DND-41 (cell line): Measurements from ENCODE around the gene SMOC2.

Source experiments
- ATAC-seq: fragments of 200-7000 bp; cut with Tn5 transposase; 3 replicates; pipeline ENCODE4 v1.9.1; 2021; ENCODE audit warnings: low read depth; ENCODE audit not compliant: insufficient read depth
- DNase-seq: peaks from one replicate; pipeline ENCODE4 v3.0.0-alpha.2; 2020
- H2AFZ ChIP-seq: 2 replicates; pipeline ENCODE4 v1.6.0; 2012; ENCODE audit warnings: low read depth, low read length
- H3K27ac ChIP-seq: 2 replicates; pipeline ENCODE4 v1.5.1; 2012; ENCODE audit warnings: low read length, inconsistent platforms
- H3K27me3 ChIP-seq: fragments of 200-600 bp; sonication (generic); 2 replicates; pipeline ENCODE4 v1.6.0; 2012; ENCODE audit warnings: low read length, mild to moderate bottlenecking, inconsistent platforms; ENCODE audit not compliant: insufficient read depth, poor library complexity
- H3K36me3 ChIP-seq: 2 replicates; pipeline ENCODE4 v1.5.1; 2012; ENCODE audit warnings: low read length, inconsistent platforms; ENCODE audit not compliant: insufficient read depth
- H3K4me1 ChIP-seq: 2 replicates; pipeline ENCODE4 v1.5.1; 2012; ENCODE audit warnings: mild to moderate bottlenecking, low read length; ENCODE audit not compliant: insufficient read depth
- H3K4me2 ChIP-seq: 2 replicates; pipeline ENCODE4 v1.6.0; 2012; ENCODE audit warnings: mild to moderate bottlenecking, moderate library complexity, low read length, inconsistent platforms; ENCODE audit not compliant: insufficient read depth
- H3K4me3 ChIP-seq, 2 experiments: fragments of 200-600 bp in 1 of 2; shearing (Covaris generic) in 1 of 2; 2 replicates each; pipeline ENCODE4 v1.5.1; 2012 to 2016; ENCODE audit warnings: inconsistent platforms in 2 of 2, low read length in 2 of 2, mild to moderate bottlenecking in 2 of 2, low read depth in 1 of 2, moderate library complexity in 1 of 2
- H3K79me2 ChIP-seq: 2 replicates; pipeline ENCODE4 v1.6.0; 2012; ENCODE audit warnings: low read length, inconsistent platforms; ENCODE audit not compliant: insufficient read depth
- H3K9ac ChIP-seq: 2 replicates; pipeline ENCODE4 v1.6.0; 2012; ENCODE audit warnings: low read depth, mild to moderate bottlenecking, inconsistent platforms, low read length, moderate library complexity
- H3K9me3 ChIP-seq: 2 replicates; pipeline ENCODE4 v1.5.1; 2012; ENCODE audit warnings: low read length, moderate library complexity, mild to moderate bottlenecking, inconsistent platforms; ENCODE audit not compliant: insufficient read depth, severe bottlenecking
- H4K20me1 ChIP-seq: 2 replicates; pipeline ENCODE4 v1.6.0; 2012; ENCODE audit warnings: low read length; ENCODE audit not compliant: insufficient read depth
- EZH2 ChIP-seq: IDR thresholded peaks from 3 replicates; pipeline ENCODE4 v1.6.1; 2012; ENCODE audit warnings: borderline replicate concordance, low read depth, mild to moderate bottlenecking, moderate library complexity, low read length, inconsistent platforms; ENCODE audit not compliant: severe bottlenecking
- TF ChIP-seq, protein P1 (sequence below): IDR thresholded peaks from 2 replicates; pipeline ENCODE4 v1.5.1; 2012; ENCODE audit warnings: borderline replicate concordance, low read length, moderate library complexity, mild to moderate bottlenecking; ENCODE audit not compliant: poor library complexity, severe bottlenecking; ENCODE audit errors: extremely low read depth

SMOC2 gene

DNA sequence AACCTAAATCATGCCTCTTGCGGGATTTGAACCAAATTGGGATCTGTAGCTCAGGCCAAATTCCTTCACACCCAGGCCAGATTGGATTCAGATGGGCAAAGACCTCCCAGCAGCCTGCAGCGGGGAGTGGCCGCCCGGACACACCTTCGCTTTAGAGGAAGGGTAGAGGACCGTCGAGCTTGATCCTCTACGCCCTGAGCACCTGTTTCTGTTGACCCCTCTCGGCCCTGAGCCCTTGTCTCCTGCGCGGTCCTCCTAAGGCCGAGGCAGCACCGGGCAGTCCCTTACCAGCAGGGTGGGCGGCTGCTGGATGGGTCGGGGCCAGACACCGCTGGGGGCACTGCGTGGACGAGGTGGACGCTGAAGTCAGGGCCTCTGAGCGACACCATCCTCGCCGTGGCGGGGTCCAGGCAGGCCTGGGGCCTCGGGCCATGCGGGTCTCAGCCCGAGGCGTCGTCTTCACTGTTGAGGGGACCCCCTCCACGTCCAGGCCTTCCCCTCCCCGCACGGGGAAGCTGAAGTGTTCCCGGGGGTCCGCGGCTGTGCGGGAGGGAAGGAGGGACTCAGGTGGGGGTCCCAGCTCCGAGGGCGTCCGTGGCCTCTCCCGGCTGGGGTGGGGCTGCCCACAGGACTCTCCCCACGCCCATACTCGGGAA is 114.8 kb downstream of the SMOC2 start:
- H3K79me2 ChIP-seq: no peaks in the 10 kb centered on the region
- TF ChIP-seq, protein P1, sequence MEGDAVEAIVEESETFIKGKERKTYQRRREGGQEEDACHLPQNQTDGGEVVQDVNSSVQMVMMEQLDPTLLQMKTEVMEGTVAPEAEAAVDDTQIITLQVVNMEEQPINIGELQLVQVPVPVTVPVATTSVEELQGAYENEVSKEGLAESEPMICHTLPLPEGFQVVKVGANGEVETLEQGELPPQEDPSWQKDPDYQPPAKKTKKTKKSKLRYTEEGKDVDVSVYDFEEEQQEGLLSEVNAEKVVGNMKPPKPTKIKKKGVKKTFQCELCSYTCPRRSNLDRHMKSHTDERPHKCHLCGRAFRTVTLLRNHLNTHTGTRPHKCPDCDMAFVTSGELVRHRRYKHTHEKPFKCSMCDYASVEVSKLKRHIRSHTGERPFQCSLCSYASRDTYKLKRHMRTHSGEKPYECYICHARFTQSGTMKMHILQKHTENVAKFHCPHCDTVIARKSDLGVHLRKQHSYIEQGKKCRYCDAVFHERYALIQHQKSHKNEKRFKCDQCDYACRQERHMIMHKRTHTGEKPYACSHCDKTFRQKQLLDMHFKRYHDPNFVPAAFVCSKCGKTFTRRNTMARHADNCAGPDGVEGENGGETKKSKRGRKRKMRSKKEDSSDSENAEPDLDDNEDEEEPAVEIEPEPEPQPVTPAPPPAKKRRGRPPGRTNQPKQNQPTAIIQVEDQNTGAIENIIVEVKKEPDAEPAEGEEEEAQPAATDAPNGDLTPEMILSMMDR: no peak
- no peak for TF ChIP-seq EZH2
- DNase-seq (no peak), ATAC-seq (no peak)
- H4K20me1 ChIP-seq: no peaks in the 10 kb centered on the region
- H3K9me3 ChIP-seq: peaks cover 3% of the 10 kb centered on the region
- no peaks in the 10 kb centered on the region for H3K36me3 ChIP-seq
- H3K9ac ChIP-seq: no peak overlapping the region
- no peak overlapping the region for H3K4me3 ChIP-seq
- H2AFZ ChIP-seq: no peak overlapping the region
- no peak overlapping the region for H3K4me2 ChIP-seq
- no peaks in the 10 kb centered on the region for H3K4me1 ChIP-seq
- H3K27ac ChIP-seq: no peak overlapping the region
- no peaks in the 10 kb centered on the region for H3K27me3 ChIP-seq

DNA sequence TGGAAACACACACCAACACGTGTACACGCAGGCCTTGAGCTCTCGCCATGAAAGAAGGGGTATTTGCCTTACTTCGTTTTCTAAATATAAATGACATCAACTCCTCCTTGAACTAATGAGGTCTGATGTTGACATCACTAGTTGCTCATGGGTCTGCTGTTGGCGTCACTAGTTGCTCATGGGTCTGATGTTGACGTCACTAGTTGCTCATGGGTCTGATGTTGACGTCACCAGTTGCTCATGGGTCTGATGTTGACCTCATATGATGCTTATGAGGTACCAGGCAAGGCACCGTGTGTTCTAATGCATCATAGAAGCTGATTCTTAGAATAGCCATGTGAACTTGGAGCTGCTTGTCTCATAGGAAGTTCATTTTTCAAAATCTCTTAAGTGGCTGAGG is 116.5 kb downstream of the SMOC2 start:
- no peak overlapping the region for H3K4me2 ChIP-seq
- H3K9ac ChIP-seq: no peak overlapping the region
- no peaks in the 10 kb centered on the region for H4K20me1 ChIP-seq
- H3K4me3 ChIP-seq: no peak overlapping the region
- H3K79me2 ChIP-seq: no peaks in the 10 kb centered on the region
- H3K27me3 ChIP-seq: no peaks in the 10 kb centered on the region
- no peak overlapping the region for H2AFZ ChIP-seq
- no peaks in the 10 kb centered on the region for H3K4me1 ChIP-seq
- DNase-seq (no peak), ATAC-seq (no peak)
- H3K9me3 ChIP-seq: peaks cover 3% of the 10 kb centered on the region
- no peaks in the 10 kb centered on the region for H3K36me3 ChIP-seq
- no peak for TF ChIP-seq EZH2
- H3K27ac ChIP-seq: no peak overlapping the region

GRCh38 chr6:168558686-168559085 is 117.7 kb downstream of the SMOC2 start:
- Histone ChIP-seq H3K27me3 (no peaks in the 10 kb centered on the region), H2AFZ (no peak overlapping the region), H3K4me1 (no peaks in the 10 kb centered on the region), H3K79me2 (no peaks in the 10 kb centered on the region), H3K36me3 (no peaks in the 10 kb centered on the region), H3K4me3 (no peak overlapping the region), H3K4me2 (no peak overlapping the region), H3K27ac (no peak overlapping the region), H4K20me1 (no peaks in the 10 kb centered on the region), H3K9ac (no peak overlapping the region), H3K9me3 (peaks cover 3% of the 10 kb centered on the region)
- DNase-seq (no peak), ATAC-seq (no peak)
- TF ChIP-seq, protein P1: no peak
- no peak for TF ChIP-seq EZH2

GRCh38 chr6:168559574-168560098 is 118.7 kb downstream of the SMOC2 start:
- Histone ChIP-seq H3K4me2 (no peak overlapping the region), H3K36me3 (no peaks in the 10 kb centered on the region), H2AFZ (no peak overlapping the region), H3K9ac (no peak overlapping the region), H3K9me3 (peaks cover 3% of the 10 kb centered on the region), H3K79me2 (no peaks in the 10 kb centered on the region), H3K27ac (no peak overlapping the region), H3K4me3 (no peak overlapping the region), H3K4me1 (no peaks in the 10 kb centered on the region), H4K20me1 (no peaks in the 10 kb centered on the region), H3K27me3 (no peaks in the 10 kb centered on the region)
- DNase-seq (no peak), ATAC-seq (no peak)
- no peak for TF ChIP-seq EZH2
- TF ChIP-seq, protein P1: no peak
